Caco-2 (cell line): Measurements from ENCODE around the gene RNASE7. TPM values are rescaled to one million over a fixed set of nuclear protein-coding genes. Genes with fewer than 3 reads are reported as not detected.

Source experiments
- BruUV-seq: library from RNA; stranded (reverse); fragments of 400-500 nt; replicated peaks from 2 replicates; lab custom pipeline; 2021; lab: Mats Ljungman, UMichigan
- CTCF ChIA-PET: fragments of 300-600 bp; sonication (Branson Sonifier 250); formaldehyde crosslinking; loops from one replicate; lab custom pipeline; 2022; ENCODE audit warnings: antibody characterized with exemption; lab: Charles Lee
- POLR2A ChIA-PET: fragments of 300-600 bp; sonication (Branson Sonifier 250); formaldehyde crosslinking; loops from one replicate; lab custom pipeline; 2022; ENCODE audit warnings: antibody characterized with exemption; lab: Charles Lee
- DNase-seq, 2 experiments: peaks; one replicate each; pipeline versions ENCODE4 v3.0.0 to v3.0.0-alpha.2; 2020 to 2022
- H3K27me3 ChIP-seq: replicated peaks from 2 replicates; pipeline ENCODE4 v1.6.0; 2011; ENCODE audit warnings: low read length; ENCODE audit not compliant: control insufficient read depth, insufficient read depth
- H3K36me3 ChIP-seq: 2 replicates; pipeline ENCODE4 v1.5.1; 2011; ENCODE audit warnings: low read length; ENCODE audit not compliant: control insufficient read depth, insufficient read depth
- H3K4me1 ChIP-seq: fragments of 250-450 bp; sonication (Bioruptor Pico); 2 replicates; pipeline ENCODE4 v1.5.1; 2020; ENCODE audit warnings: mild to moderate bottlenecking
- H3K4me3 ChIP-seq: 2 replicates; pipeline ENCODE4 v1.5.1; 2011; ENCODE audit warnings: low read depth, mild to moderate bottlenecking, control low read depth, low read length
- H3K9me3 ChIP-seq: fragments of 250-450 bp; sonication (Bioruptor Pico); 2 replicates; pipeline ENCODE4 v1.5.1; 2020; ENCODE audit warnings: mild to moderate bottlenecking, moderate library complexity
- H3K27ac Mint-ChIP-seq: one replicate; pipeline ENCODE4 v1.8.0; 2022; ENCODE audit warnings: mixed read lengths; ENCODE audit not compliant: unreplicated experiment
- H3K27me3 Mint-ChIP-seq: one replicate; pipeline ENCODE4 v1.8.0; 2022; ENCODE audit warnings: mixed read lengths; ENCODE audit not compliant: insufficient read depth, unreplicated experiment
- H3K36me3 Mint-ChIP-seq: one replicate; pipeline ENCODE4 v1.8.0; 2022; ENCODE audit warnings: mild to moderate bottlenecking, mixed read lengths; ENCODE audit not compliant: insufficient read depth, unreplicated experiment
- H3K4me1 Mint-ChIP-seq: one replicate; pipeline ENCODE4 v1.8.0; 2022; ENCODE audit warnings: low read depth, mixed read lengths; ENCODE audit not compliant: unreplicated experiment
- H3K4me3 Mint-ChIP-seq: one replicate; pipeline ENCODE4 v1.8.0; 2022; ENCODE audit warnings: mild to moderate bottlenecking, moderate library complexity, mixed read lengths; ENCODE audit not compliant: unreplicated experiment
- H3K9me3 Mint-ChIP-seq: one replicate; pipeline ENCODE4 v1.8.0; 2022; ENCODE audit warnings: mixed read lengths; ENCODE audit not compliant: unreplicated experiment
- intact Hi-C: fragments of 100-400 bp; cut with micrococcal nuclease; formaldehyde crosslinking; loops from one replicate; pipeline ENCODE4 v1.10.0; 2022; ENCODE audit not compliant: unreplicated experiment
- total RNA-seq: library from RNA; stranded (reverse); gene quantifications from 2 replicates; pipeline ENCODE4 v1.2.3, GENCODE V29; 2022
- TF ChIP-seq, protein P1 (sequence below), 2 experiments: fragments of 200-600 bp in 1 of 2; IDR thresholded peaks; 1 replicate in 1 of 2; 2 replicates in 1 of 2; pipeline versions ENCODE4 v1.5.1 to v1.8.0; 2011 to 2022; ENCODE audit warnings: antibody characterized with exemption in 1 of 2, control low read depth in 1 of 2, inconsistent platforms in 1 of 2, low read depth in 1 of 2, low read length in 1 of 2, mild to moderate bottlenecking in 1 of 2, moderate library complexity in 1 of 2; ENCODE audit not compliant: insufficient read depth in 1 of 2, severe bottlenecking in 1 of 2, unreplicated experiment in 1 of 2

RNASE7 gene
- total RNA-seq, 1 experiment from 2014 or later, result not detected

DNA sequence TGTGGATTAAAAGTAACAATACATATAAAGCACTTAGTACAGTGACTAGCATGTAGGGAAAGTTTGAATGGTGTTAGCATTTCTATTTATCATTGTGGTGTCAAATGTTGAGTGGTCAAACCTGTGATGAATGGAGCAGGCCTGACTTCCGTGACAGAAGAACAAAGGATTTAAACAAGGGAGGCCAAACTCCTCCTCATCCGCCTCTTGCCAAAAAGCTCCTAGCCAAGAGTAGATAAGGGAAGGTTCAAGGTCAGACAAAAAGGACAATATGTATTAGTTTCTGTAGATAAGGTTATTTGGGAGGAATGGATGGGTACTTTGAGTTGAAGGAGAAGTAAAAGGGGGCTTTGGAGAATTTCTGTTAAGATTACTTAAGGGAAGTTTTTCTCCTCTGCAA lies 6.5 kb downstream of the RNASE7 start:
- H3K36me3 Mint-ChIP-seq, result no peaks in the 10 kb centered on the region
- TF ChIP-seq, protein P1, sequence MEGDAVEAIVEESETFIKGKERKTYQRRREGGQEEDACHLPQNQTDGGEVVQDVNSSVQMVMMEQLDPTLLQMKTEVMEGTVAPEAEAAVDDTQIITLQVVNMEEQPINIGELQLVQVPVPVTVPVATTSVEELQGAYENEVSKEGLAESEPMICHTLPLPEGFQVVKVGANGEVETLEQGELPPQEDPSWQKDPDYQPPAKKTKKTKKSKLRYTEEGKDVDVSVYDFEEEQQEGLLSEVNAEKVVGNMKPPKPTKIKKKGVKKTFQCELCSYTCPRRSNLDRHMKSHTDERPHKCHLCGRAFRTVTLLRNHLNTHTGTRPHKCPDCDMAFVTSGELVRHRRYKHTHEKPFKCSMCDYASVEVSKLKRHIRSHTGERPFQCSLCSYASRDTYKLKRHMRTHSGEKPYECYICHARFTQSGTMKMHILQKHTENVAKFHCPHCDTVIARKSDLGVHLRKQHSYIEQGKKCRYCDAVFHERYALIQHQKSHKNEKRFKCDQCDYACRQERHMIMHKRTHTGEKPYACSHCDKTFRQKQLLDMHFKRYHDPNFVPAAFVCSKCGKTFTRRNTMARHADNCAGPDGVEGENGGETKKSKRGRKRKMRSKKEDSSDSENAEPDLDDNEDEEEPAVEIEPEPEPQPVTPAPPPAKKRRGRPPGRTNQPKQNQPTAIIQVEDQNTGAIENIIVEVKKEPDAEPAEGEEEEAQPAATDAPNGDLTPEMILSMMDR (IDR thresholded peaks at IDR 0.05; ENCODE audit: insufficient read depth in 1 of 2, low read depth in 1 of 2, low read length in 1 of 2, severe bottlenecking in 1 of 2, unreplicated experiment in 1 of 2), result no peak
- CTCF ChIA-PET, result interaction anchor here (0.6 to 3.1 kb wide), 2 partner anchors 34 to 504 kb away, joined by 4 to 14 read pairs; no protein-coding TSS in a partner anchor
- BruUV-seq, result no TSS peak
- H3K9me3 Mint-ChIP-seq, result no peaks in the 10 kb centered on the region
- no peaks in the 10 kb centered on the region for H3K4me1 ChIP-seq
- no peaks in the 10 kb centered on the region for H3K27me3 ChIP-seq
- no peaks in the 10 kb centered on the region for H3K9me3 ChIP-seq
- POLR2A ChIA-PET, result no interaction called here
- H3K4me1 Mint-ChIP-seq, result no peaks in the 10 kb centered on the region
- H3K27ac Mint-ChIP-seq, result no peak overlapping the region
- H3K36me3 ChIP-seq, result no peaks in the 10 kb centered on the region
- DNase-seq, result no peak
- no peak overlapping the region for H3K4me3 Mint-ChIP-seq
- intact Hi-C loops, result no loop called here
- peaks cover 11% of the 10 kb centered on the region for H3K27me3 Mint-ChIP-seq
- H3K4me3 ChIP-seq, result no peak overlapping the region

DNA sequence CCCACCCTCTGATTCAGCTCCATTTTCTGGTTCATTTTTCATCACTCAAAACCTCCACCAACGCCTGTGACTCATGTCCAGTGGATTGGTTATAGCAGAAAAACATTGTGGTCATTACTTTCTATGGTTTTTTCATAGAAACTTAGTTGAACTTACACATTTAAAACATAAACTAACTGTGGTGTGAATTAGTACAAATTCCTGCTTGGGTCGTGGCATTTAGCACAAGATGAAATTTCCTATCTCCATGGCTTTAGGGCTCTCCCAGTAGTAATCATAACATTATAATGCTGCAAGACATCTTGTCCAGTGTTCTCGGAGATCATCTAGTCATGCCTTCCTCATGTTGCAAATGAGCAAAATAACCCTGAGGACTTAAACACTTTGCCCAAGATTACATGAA lies 7.1 kb downstream of the RNASE7 start:
- H3K9me3 Mint-ChIP-seq, result no peaks in the 10 kb centered on the region
- Histone ChIP-seq H3K36me3 (no peaks in the 10 kb centered on the region), H3K9me3 (no peaks in the 10 kb centered on the region), H3K4me3 (no peak overlapping the region), H3K27me3 (no peaks in the 10 kb centered on the region), H3K4me1 (peaks cover 5% of the 10 kb centered on the region; the same call in 1 of the 2 replicates)
- ChIA-PET POLR2A (no interaction called here), CTCF (interaction anchor here (3.1 kb wide), 1 partner anchor 34 kb away, joined by 14 read pairs; no protein-coding TSS in a partner anchor)
- H3K36me3 Mint-ChIP-seq, result no peaks in the 10 kb centered on the region
- BruUV-seq, result no TSS peak
- no peak overlapping the region for H3K27ac Mint-ChIP-seq
- H3K4me1 Mint-ChIP-seq, result peaks cover 5% of the 10 kb centered on the region
- peaks cover 11% of the 10 kb centered on the region for H3K27me3 Mint-ChIP-seq
- intact Hi-C loops, result no loop called here
- no peak overlapping the region for H3K4me3 Mint-ChIP-seq
- no peak for DNase-seq
- TF ChIP-seq, protein P1 (IDR thresholded peaks at IDR 0.05; ENCODE audit: insufficient read depth in 1 of 2, low read depth in 1 of 2, low read length in 1 of 2, severe bottlenecking in 1 of 2, unreplicated experiment in 1 of 2), result no peak

DNA sequence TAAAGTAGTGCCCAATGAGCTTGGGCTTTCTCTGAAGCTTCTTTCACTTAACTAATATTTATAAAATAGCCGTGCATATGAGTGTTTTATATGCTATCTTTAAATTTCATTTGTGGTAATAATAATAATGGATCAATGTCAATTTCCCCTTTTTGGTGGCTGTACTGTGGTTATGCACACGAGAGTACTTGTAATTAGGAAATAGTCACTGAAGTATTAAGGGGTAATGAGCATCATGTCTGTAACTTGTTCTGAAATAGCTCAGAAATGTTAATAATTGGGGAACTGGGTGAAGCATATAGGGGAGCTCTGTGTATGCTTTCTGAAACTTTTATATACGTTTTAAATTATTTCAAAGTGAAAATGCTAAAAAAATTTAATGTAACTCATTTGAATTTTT lies 8.4 kb downstream of the RNASE7 start:
- Histone ChIP-seq H3K4me1 (peaks cover 13% of the 10 kb centered on the region), H3K9me3 (no peaks in the 10 kb centered on the region), H3K27me3 (no peaks in the 10 kb centered on the region), H3K36me3 (no peaks in the 10 kb centered on the region), H3K4me3 (no peak overlapping the region)
- Mint-ChIP-seq H3K27ac (no peak overlapping the region), H3K4me1 (peaks cover 8% of the 10 kb centered on the region), H3K27me3 (no peaks in the 10 kb centered on the region), H3K36me3 (no peaks in the 10 kb centered on the region), H3K9me3 (no peaks in the 10 kb centered on the region), H3K4me3 (no peak overlapping the region)
- BruUV-seq, result no TSS peak
- POLR2A ChIA-PET, result no interaction called here
- intact Hi-C loops, result no loop called here
- CTCF ChIA-PET, result interaction anchor here (1.2 to 1.3 kb wide), 2 partner anchors 36 to 54 kb away, joined by 5 read pairs; no protein-coding TSS in a partner anchor
- TF ChIP-seq, protein P1 (IDR thresholded peaks at IDR 0.05; ENCODE audit: insufficient read depth in 1 of 2, low read depth in 1 of 2, low read length in 1 of 2, severe bottlenecking in 1 of 2, unreplicated experiment in 1 of 2), result no peak
- no peak for DNase-seq
